GM23248 (cell line): Measurements from ENCODE around the gene ABCC1. TPM values are rescaled to one million over a fixed set of nuclear protein-coding genes. Genes with fewer than 3 reads are reported as not detected.

Experiments
- DNase-seq: peaks from one replicate; pipeline ENCODE4 v3.0.0-alpha.2; 2015
- H2AFZ ChIP-seq: fragments of 200-600 bp; sonication (generic); 2 replicates; pipeline ENCODE4 v1.6.1; 2016; ENCODE audit warnings: antibody characterized with exemption
- H3F3A ChIP-seq: fragments of 200-600 bp; sonication (generic); 2 replicates; pipeline ENCODE4 v1.6.1; 2016; ENCODE audit warnings: mild to moderate bottlenecking, antibody characterized with exemption, mixed run types; ENCODE audit not compliant: insufficient read depth
- H3K27ac ChIP-seq: fragments of 200-600 bp; sonication (generic); 2 replicates; pipeline ENCODE4 v1.5.1; 2016; ENCODE audit warnings: mild to moderate bottlenecking
- H3K27me3 ChIP-seq: fragments of 200-600 bp; sonication (generic); replicated peaks from 2 replicates; pipeline ENCODE4 v1.6.1; 2016; ENCODE audit warnings: mild to moderate bottlenecking; ENCODE audit not compliant: insufficient read depth
- H3K36me3 ChIP-seq: fragments of 200-600 bp; sonication (generic); 2 replicates; pipeline ENCODE4 v1.6.1; 2016; ENCODE audit warnings: low read depth, mild to moderate bottlenecking
- H3K4me1 ChIP-seq: fragments of 200-600 bp; sonication (generic); 2 replicates; pipeline ENCODE4 v1.6.1; 2016; ENCODE audit warnings: mild to moderate bottlenecking; ENCODE audit not compliant: insufficient read depth
- H3K4me2 ChIP-seq: fragments of 200-600 bp; sonication (generic); one replicate; pipeline ENCODE4 v1.6.1; 2016; ENCODE audit warnings: mild to moderate bottlenecking; ENCODE audit not compliant: unreplicated experiment
- H3K4me3 ChIP-seq: fragments of 200-600 bp; sonication (generic); 2 replicates; pipeline ENCODE4 v1.5.1; 2016; ENCODE audit warnings: mild to moderate bottlenecking
- H3K79me2 ChIP-seq: fragments of 200-600 bp; sonication (generic); 2 replicates; pipeline ENCODE4 v1.6.1; 2016; ENCODE audit warnings: mild to moderate bottlenecking; ENCODE audit not compliant: insufficient read depth
- H3K9ac ChIP-seq: fragments of 200-600 bp; sonication (generic); 2 replicates; pipeline ENCODE4 v1.6.1; 2016; ENCODE audit warnings: mild to moderate bottlenecking
- H3K9me2 ChIP-seq: fragments of 200-600 bp; sonication (generic); 2 replicates; pipeline ENCODE4 v1.6.1; 2016; ENCODE audit warnings: mixed run types, mild to moderate bottlenecking, moderate library complexity; ENCODE audit not compliant: insufficient read depth
- H3K9me3 ChIP-seq: fragments of 200-600 bp; sonication (generic); one replicate; pipeline ENCODE4 v1.6.1; 2017; ENCODE audit warnings: low read depth
- H4K20me1 ChIP-seq: fragments of 200-600 bp; sonication (generic); 2 replicates; pipeline ENCODE4 v1.6.0; 2016; ENCODE audit not compliant: insufficient read depth
- EZH2 ChIP-seq: fragments of 200-600 bp; sonication (generic); IDR thresholded peaks from 2 replicates; pipeline ENCODE4 v1.6.1; 2018; ENCODE audit warnings: antibody characterized with exemption, mild to moderate bottlenecking; ENCODE audit not compliant: insufficient read depth, poor library complexity, severe bottlenecking
- EZH2phosphoT487 ChIP-seq: fragments of 200-600 bp; sonication (generic); IDR thresholded peaks from 2 replicates; pipeline ENCODE4 v1.6.1; 2018; ENCODE audit warnings: antibody characterized with exemption, moderate library complexity, mild to moderate bottlenecking, low read depth; ENCODE audit not compliant: insufficient read depth
- WGBS, 2 experiments: methylation state at CpG; one replicate each; pipeline ENCODE4 v1.1.6; 2015 to 2017; ENCODE audit warnings: low lambda C conversion rate in 2 of 2, low coverage in 1 of 2; ENCODE audit errors: missing lambda C conversion rate in 2 of 2; 5-methylcytosine and 5-hydroxymethylcytosine counted together
- in situ Hi-C: fragments of 300-500 bp; cut with MboI; formaldehyde crosslinking; loops from 2 replicates; pipeline ENCODE4 v1.15.0; 2020
- polyA plus RNA-seq: library from polyadenylated mRNA; unstranded; fragments of >200 nt; fragmentation: Nextera tagmentation; extraction: Ambion mirVana; gene quantifications from 2 replicates; pipeline ENCODE4 v1.2.1, GENCODE V29; 2016
- total RNA-seq: library from RNA; depleted of rRNA; stranded (reverse); fragments of >200 nt; shearing (Covaris generic); gene quantifications from 2 replicates; pipeline ENCODE4 v1.2.3, GENCODE V29; 2014

The ABCC1 gene
- total and polyA plus RNA-seq, 2 experiments from 2014 or later, result 16.2 to 25.5 TPM

DNA sequence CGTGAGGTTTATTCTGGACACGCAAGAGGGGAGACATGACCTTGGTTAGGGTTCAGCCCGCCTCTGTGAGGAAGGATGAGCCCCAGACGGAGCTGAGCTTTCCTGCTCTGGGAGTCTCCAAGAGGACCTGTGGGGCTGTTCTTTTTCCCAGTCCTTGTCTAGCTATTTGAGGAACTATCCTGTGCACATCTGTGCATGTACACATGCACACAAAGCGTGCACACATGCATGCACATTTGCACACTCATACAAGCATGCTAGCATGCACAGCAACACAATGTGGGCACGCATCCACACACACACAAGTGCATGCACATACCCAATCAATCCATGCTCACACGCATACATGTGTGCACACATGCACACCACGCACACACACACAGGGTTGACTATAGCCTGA, 233.5 kb downstream of the ABCC1 start:
- in situ Hi-C loops, result no loop called here
- H3K4me1 ChIP-seq, result no peaks in the 10 kb centered on the region
- WGBS, 2 experiments, result 58 to 65% methylated on average over 8 of the region's 8 CpGs

DNA sequence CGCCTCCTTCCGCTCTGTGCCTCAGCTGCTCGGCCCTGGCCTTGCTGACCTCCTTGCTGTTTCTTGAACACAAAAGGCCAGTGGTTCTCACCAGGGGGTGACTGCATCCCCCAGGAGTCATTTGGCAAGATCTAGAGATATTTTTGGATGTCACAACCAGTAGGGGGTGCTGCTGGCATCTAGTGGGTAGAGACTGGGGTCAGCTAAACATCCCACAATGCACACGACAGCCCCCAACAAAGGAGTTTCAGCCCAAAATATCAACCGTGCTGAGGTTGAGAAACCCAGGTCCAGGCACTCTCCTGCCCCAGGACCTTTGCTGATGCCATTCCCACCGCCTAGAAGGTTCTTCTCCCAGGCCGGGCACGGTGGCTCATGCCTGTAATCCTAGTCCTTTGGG, 234.1 kb downstream of the ABCC1 start:
- Histone ChIP-seq H3F3A (no peaks in the 10 kb centered on the region), H3K4me1 (no peaks in the 10 kb centered on the region), H3K9me3 (no peaks in the 10 kb centered on the region), H3K9ac (no peak overlapping the region), H2AFZ (no peak overlapping the region), H3K27ac (no peak overlapping the region), H3K36me3 (no peaks in the 10 kb centered on the region), H3K9me2 (no peaks in the 10 kb centered on the region), H3K4me2 (no peak overlapping the region), H3K79me2 (no peaks in the 10 kb centered on the region), H4K20me1 (no peaks in the 10 kb centered on the region), H3K27me3 (peaks cover 5% of the 10 kb centered on the region), H3K4me3 (no peak overlapping the region)
- TF ChIP-seq EZH2phosphoT487 (no peak), EZH2 (no peak)
- DNase-seq, result no peak
- WGBS, 2 experiments, result 66 to 68% methylated on average over 8 of the region's 8 CpGs
- in situ Hi-C loops, result no loop called here

More for the DNA sequence above, 233.5 kb downstream of the ABCC1 start:
- Histone ChIP-seq H3K27ac (no peak overlapping the region), H3K4me3 (no peak overlapping the region), H2AFZ (no peak overlapping the region), H3K79me2 (no peaks in the 10 kb centered on the region), H3K9me3 (no peaks in the 10 kb centered on the region), H3F3A (no peaks in the 10 kb centered on the region), H3K9me2 (no peaks in the 10 kb centered on the region), H3K36me3 (no peaks in the 10 kb centered on the region), H3K9ac (no peak overlapping the region), H3K27me3 (peaks cover 5% of the 10 kb centered on the region), H4K20me1 (no peaks in the 10 kb centered on the region), H3K4me2 (no peak overlapping the region)
- TF ChIP-seq EZH2 (no peak), EZH2phosphoT487 (no peak)
- no peak for DNase-seq

DNA sequence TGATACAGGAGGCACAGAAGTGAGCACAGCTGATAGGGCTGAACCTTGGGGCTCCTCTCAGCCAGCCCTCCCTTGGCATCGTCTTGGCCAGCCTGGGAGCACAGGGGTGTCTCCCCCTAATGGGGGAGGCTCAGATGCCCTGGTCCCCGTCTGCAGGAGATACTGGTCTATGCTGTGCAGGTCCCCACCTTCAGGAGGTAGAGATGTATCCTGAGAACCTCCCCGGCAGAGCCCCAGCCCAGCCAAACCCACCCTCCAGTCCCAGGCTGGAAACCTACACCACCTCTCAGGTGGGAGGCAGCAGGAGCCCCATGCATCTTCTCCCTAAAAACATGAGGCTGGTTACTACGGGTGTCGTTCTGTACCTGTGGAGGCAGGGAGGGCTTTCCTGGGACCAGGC, 235.2 kb downstream of the ABCC1 start:
- Histone ChIP-seq H3K9ac (no peak overlapping the region), H3K4me3 (no peak overlapping the region), H3K9me2 (no peaks in the 10 kb centered on the region), H2AFZ (no peak overlapping the region), H3F3A (no peaks in the 10 kb centered on the region), H3K9me3 (no peaks in the 10 kb centered on the region), H3K4me2 (no peak overlapping the region), H3K36me3 (no peaks in the 10 kb centered on the region), H3K27ac (no peak overlapping the region), H3K79me2 (no peaks in the 10 kb centered on the region), H3K27me3 (peaks cover 8% of the 10 kb centered on the region), H4K20me1 (no peaks in the 10 kb centered on the region), H3K4me1 (no peaks in the 10 kb centered on the region)
- TF ChIP-seq EZH2phosphoT487 (no peak), EZH2 (no peak)
- in situ Hi-C loops, result no loop called here
- 62 to 74% methylated on average over 5 of the region's 5 CpGs for WGBS, 2 experiments
- no peak for DNase-seq

DNA sequence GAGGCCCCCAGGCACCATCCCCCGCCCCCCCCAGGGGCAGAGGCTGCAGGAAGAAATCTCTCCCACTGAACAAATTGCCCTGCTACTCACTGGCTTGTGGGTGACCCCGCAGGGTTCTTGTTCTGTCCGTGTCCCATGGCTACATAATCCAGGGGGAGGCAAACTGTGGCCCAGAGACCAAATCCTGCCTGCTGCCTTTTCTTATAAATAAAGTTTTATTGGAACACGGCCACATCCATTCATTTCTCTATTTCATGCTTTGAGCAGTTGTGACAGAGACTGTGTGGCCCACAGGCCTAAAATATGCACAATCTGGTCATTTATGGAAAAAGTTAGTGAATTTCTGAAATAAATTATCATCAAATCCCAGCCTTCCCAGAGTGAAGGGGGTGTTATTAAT, 235.7 kb downstream of the ABCC1 start:
- in situ Hi-C loops, result no loop called here

DNA sequence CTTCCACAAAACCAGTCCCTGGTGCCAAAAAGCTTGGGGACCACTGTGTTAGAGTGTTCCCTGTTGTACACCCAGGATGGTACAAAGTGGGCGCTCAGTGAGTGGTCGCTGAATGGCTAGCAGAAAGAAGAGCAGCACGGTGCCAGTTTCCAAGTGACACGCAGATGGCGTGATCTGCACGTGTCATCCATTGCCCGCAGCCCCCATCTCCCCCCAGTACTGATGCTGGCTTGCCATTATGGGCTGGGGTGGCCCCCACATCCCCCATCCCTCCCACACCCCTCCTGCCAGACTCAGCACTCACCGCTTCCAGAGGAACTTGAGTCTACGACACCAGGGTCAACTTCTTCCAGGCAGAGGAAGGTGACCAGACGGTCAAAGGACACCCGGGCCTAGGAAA, 237.4 kb downstream of the ABCC1 start:
- Histone ChIP-seq H3K79me2 (no peaks in the 10 kb centered on the region), H3K27ac (no peak overlapping the region), H3K36me3 (no peaks in the 10 kb centered on the region), H3F3A (no peaks in the 10 kb centered on the region), H2AFZ (no peak overlapping the region), H4K20me1 (no peaks in the 10 kb centered on the region), H3K4me3 (no peak overlapping the region), H3K27me3 (peaks cover 11% of the 10 kb centered on the region), H3K9me2 (no peaks in the 10 kb centered on the region), H3K9me3 (no peaks in the 10 kb centered on the region), H3K4me1 (no peaks in the 10 kb centered on the region), H3K9ac (no peak overlapping the region), H3K4me2 (no peak overlapping the region)
- WGBS, 2 experiments, result 81% methylated on average over 11 of the region's 11 CpGs
- TF ChIP-seq EZH2phosphoT487, result no peak
- TF ChIP-seq EZH2, result no peak
- DNase-seq, result no peak
- in situ Hi-C loops, result no loop called here

More for the DNA sequence above, 235.7 kb downstream of the ABCC1 start:
- no peak for TF ChIP-seq EZH2
- TF ChIP-seq EZH2phosphoT487, result no peak
- Histone ChIP-seq H3K36me3 (no peaks in the 10 kb centered on the region), H3K9me3 (no peaks in the 10 kb centered on the region), H3K4me3 (no peak overlapping the region), H2AFZ (no peak overlapping the region), H3K9ac (no peak overlapping the region), H3K27ac (no peak overlapping the region), H3K79me2 (no peaks in the 10 kb centered on the region), H3K4me2 (no peak overlapping the region), H3K4me1 (no peaks in the 10 kb centered on the region), H4K20me1 (no peaks in the 10 kb centered on the region), H3K9me2 (no peaks in the 10 kb centered on the region), H3K27me3 (peaks cover 11% of the 10 kb centered on the region), H3F3A (no peaks in the 10 kb centered on the region)
- DNase-seq, result no peak
- WGBS, 2 experiments, result 34 to 49% methylated on average over 3 to 4 of the region's 4 CpGs
